Left colon (tissue), 2 donors: ENCODE results near the gene NEURL4. TPM values are rescaled to one million over a fixed set of nuclear protein-coding genes. Genes with fewer than 3 reads are reported as not detected.

Experiments used
- ATAC-seq: fragments of 200-7000 bp; cut with Tn5 transposase; one replicate; pipeline ENCODE4 v1.9.1; 2020; ENCODE audit warnings: mild to moderate bottlenecking, moderate library complexity
- DNase-seq, 2 donors: peaks; one replicate each; pipeline ENCODE4 v3.0.0-alpha.2; 2020
- intact Hi-C, 2 donors: fragments of 100-400 bp; cut with DNase I in 1 of 2; cut with micrococcal nuclease in 1 of 2; formaldehyde crosslinking; loops; one replicate each; pipeline versions ENCODE4 v1.11.2 to v1.14.0; 2022; cut with DNase I, micrococcal nuclease
- total RNA-seq, 2 donors: library from RNA; stranded (reverse); fragmentation: NEBNext Ultra II Directional; extraction: Animal tissue kit (Norgen Biotek cat#: 25700); gene quantifications; one replicate each; pipeline ENCODE4 v1.2.1, GENCODE V29; 2021
- donor health status: DM: no; HTN: no; CAD: no.
- donor health status: DM: yes; HTN: yes; CAD: no.

NEURL4 gene
- total RNA-seq, 2 donors from 2014 or later = 32.7 to 44.5 TPM

DNA sequence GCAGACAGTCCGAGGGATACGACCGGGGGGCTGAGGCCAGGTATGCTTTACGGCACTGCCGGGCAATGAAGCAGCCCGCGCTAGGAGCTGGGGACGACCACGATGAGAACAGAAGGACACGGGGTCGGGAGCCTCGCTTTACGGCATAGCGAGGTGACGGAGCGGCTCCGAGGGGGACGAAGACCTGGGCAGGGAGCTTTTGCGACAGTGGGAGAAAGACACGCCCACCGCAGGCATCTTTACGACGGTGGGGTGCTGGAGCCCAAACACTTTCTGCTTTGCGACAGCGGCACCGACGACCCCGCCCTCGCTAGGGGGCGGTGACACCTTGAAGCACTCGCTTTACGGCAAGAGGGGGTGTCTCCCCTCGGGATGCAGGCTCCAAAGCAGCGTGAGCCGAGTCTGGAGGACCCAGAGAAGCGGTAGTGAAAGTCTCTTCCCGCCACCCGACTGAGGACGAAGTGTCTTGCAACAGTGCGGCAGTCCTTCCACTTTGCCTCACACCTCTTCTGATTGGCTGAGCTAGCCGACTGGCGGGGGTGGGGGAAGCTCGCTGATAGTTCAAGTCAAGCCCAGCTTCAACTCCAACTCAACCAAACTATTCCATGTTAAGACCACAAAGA lies 350 bp upstream of the NEURL4 start:
- peak; percentile 85 for ATAC-seq
- intact Hi-C loops = no loop called here
- peak; percentile 98 to 100 for DNase-seq

- no peak for ATAC-seq
- intact Hi-C loops = no loop called here
- DNase-seq = no peak
Measured at GRCh38 chr17:7328009-7328408, 1.1 kb downstream of the NEURL4 start.

DNA sequence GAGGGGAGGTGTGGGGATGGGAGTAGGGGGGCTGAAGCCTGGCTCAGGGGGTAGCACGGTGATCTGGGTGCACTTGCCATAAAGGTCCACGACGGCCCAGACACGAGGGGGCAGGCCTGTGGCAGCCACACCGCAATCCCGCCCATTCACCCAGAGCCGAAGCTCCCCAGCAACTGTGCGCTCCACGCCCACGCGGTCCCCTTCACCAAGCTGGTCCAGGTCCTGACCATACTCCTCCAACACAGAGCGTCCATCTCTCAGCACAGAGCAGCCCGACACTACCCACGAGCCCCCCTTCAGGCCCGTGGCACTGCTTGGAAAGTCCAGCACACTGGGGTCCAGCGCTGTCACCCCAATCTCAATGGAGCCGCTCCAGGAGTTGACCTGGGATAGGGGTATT lies 1.6 kb downstream of the NEURL4 start:
- intact Hi-C loops = no loop called here
- ATAC-seq (no peak), DNase-seq (no peak)

DNA sequence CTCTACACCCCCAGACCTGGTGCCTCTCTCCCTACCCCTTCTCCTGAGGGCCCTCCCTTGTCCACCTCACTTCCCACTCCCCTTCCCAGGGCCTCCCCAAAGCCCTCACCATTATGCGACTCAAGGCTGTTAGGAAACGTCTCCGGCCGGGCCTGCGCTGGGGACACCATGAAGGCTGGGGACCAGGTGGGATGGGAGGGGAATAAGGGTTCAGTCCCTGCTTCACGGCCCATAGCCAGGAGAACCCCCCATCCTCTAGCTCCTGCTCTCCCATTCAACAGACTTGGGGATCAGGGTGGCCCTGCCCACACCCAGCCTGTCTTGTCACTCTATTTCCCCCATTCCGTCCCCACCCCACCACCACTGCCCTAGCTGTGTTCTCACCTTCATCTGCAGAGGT lies 2.1 kb downstream of the NEURL4 start:
- intact Hi-C loops = no loop called here
- no peak for ATAC-seq
- DNase-seq = no peak

DNA sequence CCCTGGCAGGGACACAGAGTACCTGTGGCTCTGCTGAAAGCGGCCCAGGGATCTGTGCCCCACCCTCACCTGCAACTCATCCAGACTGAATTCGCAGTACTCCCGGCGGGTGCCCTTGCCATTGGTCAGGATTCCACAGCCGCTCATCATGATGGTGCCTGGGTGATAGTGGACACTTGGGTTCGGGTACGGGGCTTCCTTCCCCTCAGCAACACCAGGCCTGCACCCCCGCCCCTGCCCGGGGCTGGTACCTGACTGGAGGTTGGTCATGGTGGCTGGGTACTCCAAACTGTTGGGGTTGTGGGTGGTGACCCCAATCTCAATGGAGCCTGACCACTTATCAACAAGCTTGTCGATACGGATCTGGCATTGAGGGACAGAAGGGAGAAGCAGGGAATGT lies 2.9 kb downstream of the NEURL4 start:
- ATAC-seq = no peak
- no peak for DNase-seq
- intact Hi-C loops = no loop called here

DNA sequence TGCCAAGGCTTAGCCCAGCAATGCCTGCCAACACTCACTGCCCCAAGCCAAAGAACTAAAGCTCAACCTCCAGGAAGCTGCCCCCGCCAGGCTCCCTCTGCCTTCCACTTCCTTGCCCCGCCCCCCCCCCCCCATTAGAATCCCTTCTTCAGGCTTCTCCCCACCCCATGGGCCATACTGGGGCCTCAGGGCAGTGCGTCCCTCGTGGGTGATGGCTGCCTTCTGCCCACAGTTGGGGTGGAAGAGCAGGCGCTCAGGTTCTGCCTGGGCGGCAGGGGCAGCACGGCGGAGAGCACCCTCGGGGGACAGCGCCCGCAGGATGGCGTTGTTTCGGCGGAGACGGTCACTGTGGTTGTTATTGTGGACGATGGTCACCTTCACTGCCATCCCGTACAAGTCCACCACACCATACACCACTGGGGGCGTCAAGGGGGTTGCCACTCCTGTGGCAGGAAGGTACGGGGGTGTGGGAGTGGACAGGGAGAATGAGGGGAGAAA lies 4.1 kb downstream of the NEURL4 start:
- intact Hi-C loops = no loop called here
- ATAC-seq (no peak), DNase-seq (no peak)

- DNase-seq (no peak), ATAC-seq (no peak)
- intact Hi-C loops = no loop called here
Measured at GRCh38 chr17:7324438-7324779, 4.7 kb downstream of the NEURL4 start.

DNA sequence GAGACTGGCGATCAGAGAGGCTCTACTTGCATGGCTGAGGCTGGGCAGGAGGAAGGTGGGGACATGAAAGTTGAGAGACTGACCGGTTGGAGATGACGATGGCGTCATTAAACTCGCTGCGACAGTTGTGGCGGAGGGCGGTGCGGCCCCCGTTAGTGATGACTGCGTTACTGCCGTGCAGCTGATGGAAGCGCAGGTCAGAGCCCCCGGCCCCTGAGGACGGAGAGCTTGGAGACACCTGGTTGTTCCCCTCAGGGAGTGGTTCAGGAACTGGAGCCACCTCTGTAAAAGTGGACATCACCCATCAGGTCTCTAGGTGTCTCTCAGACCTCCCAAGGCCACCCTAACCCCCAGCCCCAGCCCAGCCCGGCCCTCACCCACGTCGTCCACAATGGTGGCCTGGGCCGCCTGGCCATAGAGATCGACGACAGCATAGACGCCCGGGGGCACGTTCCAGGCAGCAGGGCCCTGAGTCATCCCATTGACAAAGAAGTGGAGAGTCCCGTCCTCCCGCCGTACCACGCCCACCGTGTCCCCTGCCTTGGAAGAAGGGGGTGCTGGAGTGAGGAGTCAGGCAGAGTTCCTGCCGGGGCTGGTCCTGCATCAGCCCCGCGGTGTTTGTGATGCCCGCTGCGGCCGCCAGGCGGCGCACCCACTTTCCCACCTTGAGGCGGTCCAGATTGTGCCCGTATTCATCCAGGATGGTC lies 5.3 kb downstream of the NEURL4 start:
- peak in 1 of 2 donors; percentile 71 for DNase-seq
- intact Hi-C loops = no loop called here
- ATAC-seq = peak; percentile 43

- ATAC-seq (no peak), DNase-seq (no peak)
- intact Hi-C loops = no loop called here
Measured at GRCh38 chr17:7322520-7323194, 6.5 kb downstream of the NEURL4 start.

DNA sequence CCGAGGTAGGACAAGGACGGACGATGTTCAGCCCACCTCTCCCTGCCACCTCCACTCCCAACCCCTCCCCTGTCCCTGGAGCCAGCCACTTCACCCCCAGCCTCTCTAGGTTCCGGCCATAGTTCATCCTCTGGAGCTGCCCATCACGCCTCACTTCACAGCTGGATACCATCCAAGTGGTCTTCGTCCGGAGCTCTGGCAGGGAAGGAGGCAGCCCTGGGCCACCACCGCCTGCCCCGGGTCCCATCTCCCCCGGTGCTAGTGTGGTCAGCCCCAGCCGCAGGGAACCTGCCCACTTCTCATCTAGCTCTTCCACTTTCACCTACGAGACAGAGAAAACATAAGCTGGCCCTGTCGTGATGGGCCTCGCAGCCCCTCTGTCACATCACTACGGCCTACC lies 7.7 kb downstream of the NEURL4 start:
- DNase-seq = no peak
- intact Hi-C loops = no loop called here
- no peak for ATAC-seq

- no peak for ATAC-seq
- no peak for DNase-seq
- intact Hi-C loops = no loop called here
Measured at GRCh38 chr17:7318121-7318860, 10.8 kb downstream of the NEURL4 start.

DNA sequence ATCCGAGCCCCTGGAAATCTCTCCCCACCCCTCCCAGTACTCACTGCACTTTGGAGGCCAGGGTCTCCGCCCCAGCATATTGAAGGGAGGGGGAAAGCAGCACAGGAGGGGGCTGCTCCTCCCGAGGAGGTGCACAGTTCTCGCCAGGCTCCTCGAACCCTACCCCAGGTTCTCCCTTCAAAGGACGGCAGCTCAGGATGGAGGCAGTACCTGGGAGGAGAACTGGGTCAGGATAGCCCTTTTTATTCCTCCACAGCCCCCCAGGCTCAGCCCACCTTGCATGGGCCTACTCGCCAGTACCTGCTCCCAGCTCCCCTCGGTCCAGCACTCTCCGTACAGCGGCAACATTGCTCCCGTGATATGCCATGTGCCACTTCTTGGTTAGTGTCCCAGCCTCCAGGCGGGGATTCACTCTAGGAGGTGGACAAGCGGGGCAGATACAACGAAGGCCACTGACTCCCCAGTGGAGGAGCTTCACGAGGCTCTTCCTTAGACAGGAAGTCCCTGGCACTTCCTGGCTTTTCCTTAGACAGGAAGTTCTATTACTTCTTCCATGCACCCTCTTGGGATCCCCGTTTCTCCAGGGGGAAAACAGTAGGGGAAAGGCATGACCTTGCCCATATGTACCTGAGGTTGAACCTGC lies 11.9 kb downstream of the NEURL4 start:
- intact Hi-C loops = no loop called here
- no peak for DNase-seq
- ATAC-seq = no peak

DNA sequence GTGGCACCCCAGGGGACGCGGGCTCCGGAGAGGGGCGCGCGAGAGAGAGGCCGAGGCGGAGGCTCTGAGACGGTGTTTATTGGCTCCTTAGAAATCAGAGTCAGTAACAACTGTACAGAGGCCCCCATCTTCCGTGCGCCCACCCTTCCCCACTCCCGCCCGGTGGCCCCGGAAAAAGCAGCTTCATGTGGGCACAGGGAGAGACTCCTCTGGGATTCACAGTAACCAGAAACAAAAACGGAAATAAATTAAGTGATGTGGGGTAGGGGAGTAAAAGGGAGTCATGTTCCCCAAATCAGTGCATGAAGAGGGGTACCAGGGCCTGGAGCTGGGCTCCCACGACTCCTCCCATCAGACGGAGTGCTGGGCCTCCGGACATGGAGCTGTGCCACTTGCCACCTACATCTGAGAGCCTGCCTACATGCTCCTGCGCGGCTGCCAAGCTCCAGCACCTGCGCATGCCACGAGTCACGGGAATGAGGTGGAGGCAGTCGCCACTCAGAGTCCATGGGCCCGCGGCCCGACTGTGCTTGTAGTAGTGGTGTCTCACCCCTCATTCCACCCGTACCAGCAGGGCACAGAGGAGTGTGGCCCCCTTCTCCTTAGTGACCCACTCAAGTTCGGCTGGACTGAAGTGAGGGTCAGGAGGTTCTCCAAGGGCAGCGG lies 13.4 kb downstream of the NEURL4 start:
- peak in 1 of 2 donors; percentile 32 for DNase-seq
- peak; percentile 12 for ATAC-seq
- intact Hi-C loops = no loop called here

- DNase-seq (peak; percentile 92 to 97), ATAC-seq (peak; percentile 90)
- intact Hi-C loops = no loop called here
Measured at GRCh38 chr17:7314719-7315569, 14.2 kb downstream of the NEURL4 start, which contains the start of gene GPS2. Gene GPS2, minus strand, starts transcription at chr17:7315360. Its CDS starts 308 bp downstream, at chr17:7315052.

DNA sequence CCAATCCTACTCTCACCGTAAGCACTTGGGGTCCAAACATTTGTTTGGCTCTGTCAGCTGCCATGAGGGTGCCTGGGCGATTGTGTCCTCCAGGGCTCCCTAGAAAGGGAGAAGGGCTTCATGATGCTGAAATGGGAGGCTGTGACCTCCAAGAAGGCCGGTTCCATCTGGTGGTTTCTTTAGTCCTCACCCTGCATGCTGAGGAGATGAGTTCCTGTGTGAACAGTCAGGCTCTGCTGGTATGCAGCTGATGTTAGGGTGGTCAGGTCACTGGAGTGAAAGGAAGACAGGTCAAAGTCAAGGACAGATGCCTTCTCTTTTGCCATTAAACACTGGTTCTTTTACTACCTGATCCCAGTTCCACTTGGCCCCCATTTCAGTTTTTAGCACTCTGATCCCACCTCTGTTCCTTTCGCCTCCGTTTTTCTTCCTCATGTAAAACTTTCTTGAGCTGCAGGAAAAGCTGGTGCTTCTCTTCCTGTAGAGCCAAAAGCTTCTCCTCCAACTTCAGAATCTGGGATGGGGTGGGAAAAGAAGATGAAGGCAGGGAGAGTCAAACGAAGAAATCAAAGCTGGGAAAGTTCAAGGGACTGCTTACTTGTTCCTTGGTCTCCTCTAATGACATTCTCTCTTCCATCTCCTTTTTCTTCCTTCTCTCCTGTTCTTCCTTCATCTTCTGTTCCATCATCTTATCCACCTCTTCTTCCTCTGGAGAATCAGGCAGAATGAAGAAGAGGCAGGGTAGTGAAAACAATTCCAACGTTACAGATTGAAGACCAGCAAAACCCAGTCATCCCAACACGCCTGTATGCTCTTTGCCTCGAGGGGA lies 15.0 kb downstream of the NEURL4 start:
- intact Hi-C loops = no loop called here
- ATAC-seq (no peak), DNase-seq (no peak)

GRCh38 chr17:7313088-7313889 lies 15.8 kb downstream of the NEURL4 start:
- intact Hi-C loops = no loop called here
- DNase-seq (no peak), ATAC-seq (no peak)
